Measurements from ENCODE around the gene TMEM243. TPM values are rescaled to one million over a fixed set of nuclear protein-coding genes. Genes with fewer than 3 reads are reported as not detected.

TMEM243 gene
- total and polyA plus RNA-seq, 3 experiments from 2014 or later, result 62.9 to 73.3 (median 67.4) TPM

DNA sequence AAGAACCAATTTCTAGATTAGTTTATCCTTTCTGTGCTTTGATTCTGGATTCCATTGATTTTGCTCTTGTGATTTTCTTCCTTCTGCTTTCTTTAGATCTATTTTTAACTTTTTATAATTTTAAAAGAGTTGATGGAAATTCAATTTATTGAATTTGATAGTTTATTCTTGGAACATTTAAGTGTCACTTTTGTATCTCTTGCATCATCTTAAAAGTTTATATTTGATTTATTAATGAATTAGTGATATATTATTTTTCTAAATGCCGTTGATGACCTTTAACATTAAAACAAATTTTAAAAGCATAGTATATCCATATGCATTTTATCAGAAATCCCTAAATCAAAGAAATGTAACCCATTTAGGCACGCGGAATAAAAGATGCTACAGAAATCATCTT is 40.4 kb downstream of the TMEM243 start:
- no peak for DNase-seq
- H3K9me3 Mint-ChIP-seq, result no peaks in the 10 kb centered on the region
- H3K4me1 Mint-ChIP-seq, result peaks cover 27 to 41% (median 41%) of the 10 kb centered on the region in 3 donors
- no peaks in the 10 kb centered on the region for H3K9me3 ChIP-seq (ENCODE audit: low read length)
- H3K4me3 ChIP-seq (ENCODE audit: low read length), result no peak overlapping the region
- peaks cover 0 to 79% (median 19%) of the 10 kb centered on the region in 3 donors for H3K36me3 Mint-ChIP-seq
- CTCF ChIA-PET, result no interaction called here
- H3K27me3 ChIP-seq (ENCODE audit: insufficient read depth, low read length, poor library complexity, severe bottlenecking), result no peaks in the 10 kb centered on the region
- H3K4me1 ChIP-seq (ENCODE audit: insufficient read depth, low read length), result no peaks in the 10 kb centered on the region
- H3K36me3 ChIP-seq (ENCODE audit: insufficient read depth, low read length), result peaks cover 31% of the 10 kb centered on the region
- no peaks in the 10 kb centered on the region for H3K27me3 Mint-ChIP-seq
- POLR2A ChIA-PET, result no interaction called here
- H3K4me3 Mint-ChIP-seq, result no peak overlapping the region
- no peak overlapping the region for H3K27ac ChIP-seq (ENCODE audit: low read depth, low read length)
- no peak overlapping the region for H3K27ac Mint-ChIP-seq

DNA sequence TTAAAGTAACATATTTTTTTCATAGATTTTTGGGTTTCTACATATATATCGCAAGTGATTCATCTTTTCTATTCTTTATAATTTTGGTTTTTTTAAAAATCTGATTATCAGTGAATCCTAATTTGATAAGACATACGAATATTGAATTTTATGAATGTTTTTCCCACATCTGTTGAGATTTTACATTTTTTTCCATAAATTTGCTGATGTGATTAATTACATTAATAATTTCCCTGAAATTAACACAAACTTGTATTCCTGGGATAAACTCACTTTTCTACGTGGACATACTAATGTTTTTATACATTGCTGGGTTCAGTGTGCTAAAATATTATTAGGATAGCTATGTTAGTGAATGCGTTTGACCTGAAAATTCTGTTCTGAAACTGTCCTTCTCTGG is 41.2 kb downstream of the TMEM243 start:
- Mint-ChIP-seq H3K9me3 (no peaks in the 10 kb centered on the region), H3K4me1 (peaks cover 27 to 45% (median 37%) of the 10 kb centered on the region in 3 donors), H3K4me3 (no peak overlapping the region), H3K36me3 (peaks cover 3 to 79% (median 23%) of the 10 kb centered on the region in 3 donors), H3K27me3 (no peaks in the 10 kb centered on the region), H3K27ac (no peak overlapping the region)
- POLR2A ChIA-PET, result no interaction called here
- Histone ChIP-seq H3K9me3 (ENCODE audit: low read length) (no peaks in the 10 kb centered on the region), H3K36me3 (ENCODE audit: insufficient read depth, low read length) (peaks cover 35% of the 10 kb centered on the region), H3K27me3 (ENCODE audit: insufficient read depth, low read length, poor library complexity, severe bottlenecking) (no peaks in the 10 kb centered on the region), H3K27ac (ENCODE audit: low read depth, low read length) (no peak overlapping the region), H3K4me1 (ENCODE audit: insufficient read depth, low read length) (no peaks in the 10 kb centered on the region), H3K4me3 (ENCODE audit: low read length) (no peak overlapping the region)
- DNase-seq, result no peak
- CTCF ChIA-PET, result interaction anchor here (1.0 to 1.4 kb wide), 2 partner anchors 26 to 41 kb away, joined by 3 read pairs; partner anchors contain the start of genes DMTF1 and TMEM243

DNA sequence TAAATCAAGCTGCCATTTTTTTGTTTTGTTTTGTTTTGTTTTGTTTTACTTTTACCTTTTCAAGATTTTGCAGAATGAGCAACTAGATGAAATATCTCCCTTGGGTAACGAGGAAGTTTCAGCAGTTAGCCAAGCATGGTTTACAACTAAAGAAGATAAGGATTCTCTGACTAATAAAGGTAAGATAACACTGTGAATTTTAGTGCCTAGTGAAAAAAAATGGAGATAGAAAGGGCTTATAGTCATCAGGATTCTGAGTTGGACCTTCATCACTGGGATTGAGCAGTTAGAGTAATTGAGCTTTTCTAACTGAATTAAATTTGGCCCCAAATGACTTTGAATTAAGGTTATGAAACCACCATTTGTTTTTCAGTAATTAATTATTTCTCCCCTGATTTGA is 46.1 kb downstream of the TMEM243 start:
- ChIA-PET CTCF (interaction anchor here (1.4 kb wide), 1 partner anchor 11 kb away, joined by 3 read pairs; no protein-coding TSS in a partner anchor), POLR2A (interaction anchor here (1.2 kb wide), 1 partner anchor 47 kb away, joined by 3 read pairs; no protein-coding TSS in a partner anchor)
- peaks cover 12 to 88% (median 35%) of the 10 kb centered on the region in 3 donors for H3K36me3 Mint-ChIP-seq
- H3K27ac ChIP-seq (ENCODE audit: low read depth, low read length), result no peak overlapping the region
- H3K36me3 ChIP-seq (ENCODE audit: insufficient read depth, low read length), result peaks cover 54% of the 10 kb centered on the region
- DNase-seq, result no peak
- H3K27me3 Mint-ChIP-seq, result no peaks in the 10 kb centered on the region
- H3K9me3 Mint-ChIP-seq, result no peaks in the 10 kb centered on the region
- peaks cover 32 to 48% (median 42%) of the 10 kb centered on the region in 3 donors for H3K4me1 Mint-ChIP-seq
- no peaks in the 10 kb centered on the region for H3K4me1 ChIP-seq (ENCODE audit: insufficient read depth, low read length)
- H3K4me3 Mint-ChIP-seq, result no peak overlapping the region
- no peaks in the 10 kb centered on the region for H3K9me3 ChIP-seq (ENCODE audit: low read length)
- no peak overlapping the region for H3K4me3 ChIP-seq (ENCODE audit: low read length)
- H3K27me3 ChIP-seq (ENCODE audit: insufficient read depth, low read length, poor library complexity, severe bottlenecking), result no peaks in the 10 kb centered on the region
- peak overlapping the region in 6 of 8 donors; percentile 3 to 76 (median 38) for H3K27ac Mint-ChIP-seq

DNA sequence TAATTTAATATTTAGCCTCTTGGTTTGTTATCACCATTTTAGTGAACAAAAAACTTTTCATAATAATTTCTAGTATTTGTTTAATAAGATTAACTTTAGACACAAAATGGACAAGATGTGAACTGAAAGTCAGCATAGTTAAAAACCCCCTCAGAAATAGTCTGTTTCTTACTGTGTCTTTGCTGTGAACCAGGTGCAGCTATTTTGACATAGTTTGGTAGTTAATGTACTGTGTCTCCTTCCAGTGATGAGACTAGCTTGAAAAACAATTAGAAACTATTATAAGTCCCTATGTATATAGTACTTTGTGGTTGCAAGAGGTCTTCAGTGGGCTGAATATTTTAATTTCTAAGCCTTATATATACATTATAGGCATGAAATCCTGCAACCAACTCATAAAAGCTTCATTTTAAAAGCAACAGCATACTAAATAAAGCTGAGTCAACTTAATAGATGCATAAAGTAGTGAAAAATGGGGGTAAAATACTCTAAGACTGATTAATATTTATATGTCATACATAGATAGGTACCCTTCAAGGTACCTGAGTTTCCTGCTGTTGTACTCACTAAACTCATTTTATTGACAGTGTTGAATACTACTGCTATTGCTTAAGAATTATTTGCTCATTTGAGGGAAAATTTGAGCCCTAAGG is 48.1 kb downstream of the TMEM243 start:
- Mint-ChIP-seq H3K27ac (no peak overlapping the region), H3K9me3 (no peaks in the 10 kb centered on the region), H3K4me3 (no peak overlapping the region), H3K4me1 (peaks cover 26 to 49% (median 44%) of the 10 kb centered on the region in 3 donors), H3K36me3 (peaks cover 12 to 94% (median 39%) of the 10 kb centered on the region in 3 donors), H3K27me3 (no peaks in the 10 kb centered on the region)
- Histone ChIP-seq H3K9me3 (ENCODE audit: low read length) (no peaks in the 10 kb centered on the region), H3K4me1 (ENCODE audit: insufficient read depth, low read length) (no peaks in the 10 kb centered on the region), H3K27me3 (ENCODE audit: insufficient read depth, low read length, poor library complexity, severe bottlenecking) (no peaks in the 10 kb centered on the region), H3K27ac (ENCODE audit: low read depth, low read length) (no peak overlapping the region), H3K4me3 (ENCODE audit: low read length) (no peak overlapping the region), H3K36me3 (ENCODE audit: insufficient read depth, low read length) (peaks cover 67% of the 10 kb centered on the region)
- ChIA-PET POLR2A (no interaction called here), CTCF (interaction anchor here (0.7 to 1.2 kb wide), 2 partner anchors 42 to 244 kb away, joined by 3 read pairs; no protein-coding TSS in a partner anchor)
- DNase-seq, result no peak

DNA sequence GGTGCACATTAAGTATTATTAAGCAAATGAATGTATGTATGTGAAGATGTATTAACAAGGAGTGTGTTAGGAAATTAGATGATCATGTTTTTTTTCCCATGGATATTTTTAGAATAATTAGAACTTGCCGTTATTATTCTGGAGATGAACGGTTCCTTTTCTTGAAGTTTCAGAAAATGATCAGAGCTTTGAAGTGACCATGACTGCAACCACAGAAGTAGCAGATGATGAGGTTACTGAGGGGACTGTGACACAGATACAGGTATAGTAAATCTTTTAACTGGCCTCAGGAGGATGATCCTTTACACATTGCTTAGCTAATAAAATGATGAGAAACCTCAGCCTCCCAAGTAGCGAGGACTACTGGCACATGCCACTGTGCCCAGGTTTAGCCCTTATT is 48.7 kb downstream of the TMEM243 start:
- Mint-ChIP-seq H3K9me3 (no peaks in the 10 kb centered on the region), H3K27ac (peak overlapping the region in 4 of 8 donors; percentile 74 to 93 (median 85)), H3K27me3 (no peaks in the 10 kb centered on the region), H3K36me3 (peaks cover 12 to 94% (median 39%) of the 10 kb centered on the region in 3 donors), H3K4me3 (no peak overlapping the region), H3K4me1 (peaks cover 26 to 46% (median 42%) of the 10 kb centered on the region in 3 donors)
- no peaks in the 10 kb centered on the region for H3K9me3 ChIP-seq (ENCODE audit: low read length)
- H3K36me3 ChIP-seq (ENCODE audit: insufficient read depth, low read length), result peaks cover 72% of the 10 kb centered on the region
- POLR2A ChIA-PET, result no interaction called here
- no peak for DNase-seq
- CTCF ChIA-PET, result interaction anchor here (0.7 to 1.2 kb wide), 2 partner anchors 42 to 243 kb away, joined by 3 read pairs; no protein-coding TSS in a partner anchor
- H3K4me3 ChIP-seq (ENCODE audit: low read length), result no peak overlapping the region
- H3K27ac ChIP-seq (ENCODE audit: low read depth, low read length), result no peak overlapping the region
- H3K4me1 ChIP-seq (ENCODE audit: insufficient read depth, low read length), result no peaks in the 10 kb centered on the region
- no peaks in the 10 kb centered on the region for H3K27me3 ChIP-seq (ENCODE audit: insufficient read depth, low read length, poor library complexity, severe bottlenecking)

DNA sequence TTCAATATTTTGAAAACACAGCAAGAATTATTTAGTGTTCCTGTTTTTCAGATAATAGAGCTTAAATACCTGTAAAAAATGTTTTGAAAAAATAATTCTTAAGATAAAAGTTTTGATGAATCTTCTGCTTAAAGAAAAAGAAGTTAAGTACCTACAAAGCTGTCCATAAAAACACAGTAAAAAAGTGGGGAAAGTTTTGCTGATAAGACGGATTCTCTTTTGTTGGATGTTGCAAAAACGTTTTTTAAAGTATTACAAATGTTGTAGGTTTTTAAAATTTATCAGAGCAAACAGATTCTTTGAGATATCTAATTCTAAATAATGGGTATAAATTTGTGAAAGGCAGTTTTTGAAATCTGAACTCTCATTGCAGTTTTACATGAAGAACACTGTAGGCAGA is 55.1 kb downstream of the TMEM243 start:
- no peak overlapping the region for H3K27ac ChIP-seq (ENCODE audit: low read depth, low read length)
- H3K4me1 ChIP-seq (ENCODE audit: insufficient read depth, low read length), result peaks cover 4% of the 10 kb centered on the region
- H3K36me3 Mint-ChIP-seq, result peaks cover 4 to 75% (median 26%) of the 10 kb centered on the region in 3 donors
- no peaks in the 10 kb centered on the region for H3K9me3 Mint-ChIP-seq
- H3K4me3 ChIP-seq (ENCODE audit: low read length), result no peak overlapping the region
- H3K4me3 Mint-ChIP-seq, result no peak overlapping the region
- ChIA-PET POLR2A (interaction anchor here (0.6 kb wide), 1 partner anchor 43 kb away, joined by 4 read pairs; no protein-coding TSS in a partner anchor), CTCF (no interaction called here)
- no peak for DNase-seq
- no peak overlapping the region for H3K27ac Mint-ChIP-seq
- no peaks in the 10 kb centered on the region for H3K27me3 ChIP-seq (ENCODE audit: insufficient read depth, low read length, poor library complexity, severe bottlenecking)
- peaks cover 44% of the 10 kb centered on the region for H3K36me3 ChIP-seq (ENCODE audit: insufficient read depth, low read length)
- no peaks in the 10 kb centered on the region for H3K27me3 Mint-ChIP-seq
- no peaks in the 10 kb centered on the region for H3K9me3 ChIP-seq (ENCODE audit: low read length)
- H3K4me1 Mint-ChIP-seq, result peaks cover 36 to 80% (median 65%) of the 10 kb centered on the region in 3 donors

DNA sequence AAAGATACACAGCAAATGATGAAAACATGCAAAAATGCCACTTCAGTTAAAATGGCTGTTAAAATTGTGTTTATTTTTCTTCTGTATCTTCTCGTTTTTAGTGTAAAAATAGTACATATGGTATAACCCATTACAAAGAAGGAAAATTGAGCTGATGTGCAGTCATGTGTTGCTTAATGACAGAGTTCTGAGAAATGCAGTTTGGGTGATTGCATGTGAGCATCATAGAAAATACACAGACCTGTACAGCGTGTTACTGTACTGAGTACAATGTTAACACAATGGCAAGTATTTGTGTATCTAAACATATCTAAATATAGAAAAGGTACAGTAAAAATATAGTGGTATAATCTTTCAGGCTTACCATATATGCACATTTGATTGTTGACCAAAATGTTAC is 60.0 kb downstream of the TMEM243 start:
- Histone ChIP-seq H3K4me3 (ENCODE audit: low read length) (no peak overlapping the region), H3K4me1 (ENCODE audit: insufficient read depth, low read length) (peaks cover 41% of the 10 kb centered on the region), H3K9me3 (ENCODE audit: low read length) (no peaks in the 10 kb centered on the region), H3K36me3 (ENCODE audit: insufficient read depth, low read length) (peaks cover 10% of the 10 kb centered on the region), H3K27me3 (ENCODE audit: insufficient read depth, low read length, poor library complexity, severe bottlenecking) (no peaks in the 10 kb centered on the region), H3K27ac (ENCODE audit: low read depth, low read length) (no peak overlapping the region)
- H3K4me1 Mint-ChIP-seq, result peaks cover 57 to 86% (median 82%) of the 10 kb centered on the region in 3 donors
- H3K27me3 Mint-ChIP-seq, result no peaks in the 10 kb centered on the region
- CTCF ChIA-PET, result interaction anchor here (2.1 kb wide), 1 partner anchor 11 kb away, joined by 4 read pairs; no protein-coding TSS in a partner anchor
- POLR2A ChIA-PET, result interaction anchor here (1.1 kb wide), 1 partner anchor 60 kb away, joined by 3 read pairs; the partner anchor contains the start of gene TMEM243
- peaks cover 0 to 47% (median 7%) of the 10 kb centered on the region in 3 donors for H3K36me3 Mint-ChIP-seq
- DNase-seq, result no peak
- H3K27ac Mint-ChIP-seq, result peak overlapping the region in 4 of 8 donors; percentile 32 to 64 (median 50)
- no peaks in the 10 kb centered on the region for H3K9me3 Mint-ChIP-seq
- H3K4me3 Mint-ChIP-seq, result no peak overlapping the region

DNA sequence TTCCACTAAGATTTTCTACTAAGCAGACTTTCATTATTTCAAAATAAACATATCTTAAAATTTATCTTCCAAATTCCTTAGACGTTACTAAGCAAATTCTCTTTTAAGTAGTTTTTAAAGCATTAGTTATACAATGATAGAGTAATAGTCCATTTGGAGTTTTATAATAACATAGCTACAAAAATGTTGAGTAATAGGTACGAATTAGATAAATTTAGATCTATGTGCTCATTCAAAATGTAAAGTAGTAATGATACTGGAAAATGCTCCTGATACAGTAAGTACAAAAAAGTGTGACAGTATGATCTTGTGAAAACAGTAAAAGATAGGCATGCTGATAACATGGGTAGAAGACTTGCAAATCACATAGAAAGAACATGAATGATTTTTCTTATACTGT is 62.8 kb downstream of the TMEM243 start:
- Histone ChIP-seq H3K27me3 (ENCODE audit: insufficient read depth, low read length, poor library complexity, severe bottlenecking) (no peaks in the 10 kb centered on the region), H3K27ac (ENCODE audit: low read depth, low read length) (no peak overlapping the region), H3K4me1 (ENCODE audit: insufficient read depth, low read length) (peaks cover 48% of the 10 kb centered on the region), H3K9me3 (ENCODE audit: low read length) (no peaks in the 10 kb centered on the region), H3K36me3 (ENCODE audit: insufficient read depth, low read length) (no peaks in the 10 kb centered on the region), H3K4me3 (ENCODE audit: low read length) (no peak overlapping the region)
- CTCF ChIA-PET, result interaction anchor here (1.2 kb wide), 1 partner anchor 65 kb away, joined by 3 read pairs; no protein-coding TSS in a partner anchor
- POLR2A ChIA-PET, result interaction anchor here (0.5 kb wide), 1 partner anchor 47 kb away, joined by 5 read pairs; no protein-coding TSS in a partner anchor
- Mint-ChIP-seq H3K27me3 (peaks cover 0 to 4% of the 10 kb centered on the region in 2 donors), H3K27ac (peak overlapping the region; percentile 1 to 62 (median 55)), H3K4me3 (peak overlapping the region in 5 of 7 donors; percentile 15 to 63 (median 48)), H3K9me3 (no peaks in the 10 kb centered on the region), H3K36me3 (peaks cover 0 to 43% (median 5%) of the 10 kb centered on the region in 3 donors), H3K4me1 (peaks cover 65 to 81% (median 81%) of the 10 kb centered on the region in 3 donors)
- DNase-seq, result no peak
